Stimulated activated naive CD4-positive, alpha-beta T cell treated with Interleukin-2 at 50 U/mL for 16 hours (primary cell): ENCODE data around the gene LACTB.
A peak's percentile ranks its signal among the peaks of the same experiment; 100 is the strongest.

Source experiments
- DNase-seq: peaks from one replicate; lab custom pipeline; 2025; lab: John Stamatoyannopoulos, UW

Gene LACTB, protein sequence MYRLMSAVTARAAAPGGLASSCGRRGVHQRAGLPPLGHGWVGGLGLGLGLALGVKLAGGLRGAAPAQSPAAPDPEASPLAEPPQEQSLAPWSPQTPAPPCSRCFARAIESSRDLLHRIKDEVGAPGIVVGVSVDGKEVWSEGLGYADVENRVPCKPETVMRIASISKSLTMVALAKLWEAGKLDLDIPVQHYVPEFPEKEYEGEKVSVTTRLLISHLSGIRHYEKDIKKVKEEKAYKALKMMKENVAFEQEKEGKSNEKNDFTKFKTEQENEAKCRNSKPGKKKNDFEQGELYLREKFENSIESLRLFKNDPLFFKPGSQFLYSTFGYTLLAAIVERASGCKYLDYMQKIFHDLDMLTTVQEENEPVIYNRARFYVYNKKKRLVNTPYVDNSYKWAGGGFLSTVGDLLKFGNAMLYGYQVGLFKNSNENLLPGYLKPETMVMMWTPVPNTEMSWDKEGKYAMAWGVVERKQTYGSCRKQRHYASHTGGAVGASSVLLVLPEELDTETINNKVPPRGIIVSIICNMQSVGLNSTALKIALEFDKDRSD

DNA sequence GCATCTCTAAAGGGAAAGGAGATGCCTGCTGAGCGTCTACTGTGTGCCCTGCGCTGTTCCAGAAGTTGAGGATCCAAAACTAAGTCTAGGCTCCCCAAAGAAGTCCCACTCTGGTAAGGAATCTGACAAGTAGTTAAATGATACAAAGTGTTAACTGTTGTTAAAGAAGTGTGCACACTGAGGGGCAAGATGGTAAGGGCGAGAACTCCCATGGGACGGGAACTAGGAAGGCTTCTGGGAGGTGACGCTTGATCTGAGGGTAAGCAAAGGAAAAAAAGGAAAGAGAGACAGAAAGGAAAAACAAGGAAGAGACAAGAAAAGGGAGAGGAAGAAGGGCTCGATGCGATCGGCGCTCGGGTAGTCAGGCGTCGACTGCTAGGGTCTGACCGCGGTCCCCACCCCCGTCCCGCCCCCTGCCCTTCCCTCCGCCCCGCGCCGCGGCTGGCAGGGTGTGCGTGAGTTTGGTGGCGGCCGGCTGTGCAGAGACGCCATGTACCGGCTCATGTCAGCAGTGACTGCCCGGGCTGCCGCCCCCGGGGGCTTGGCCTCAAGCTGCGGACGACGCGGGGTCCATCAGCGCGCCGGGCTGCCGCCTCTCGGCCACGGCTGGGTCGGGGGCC lies at the start of gene LACTB:
TSS of gene LACTB (plus strand) at position 480 of the 620 bp plus-strand sequence. CDS start at position 491, 11 bp downstream.
- DNase-seq = peak; percentile 81

DNA sequence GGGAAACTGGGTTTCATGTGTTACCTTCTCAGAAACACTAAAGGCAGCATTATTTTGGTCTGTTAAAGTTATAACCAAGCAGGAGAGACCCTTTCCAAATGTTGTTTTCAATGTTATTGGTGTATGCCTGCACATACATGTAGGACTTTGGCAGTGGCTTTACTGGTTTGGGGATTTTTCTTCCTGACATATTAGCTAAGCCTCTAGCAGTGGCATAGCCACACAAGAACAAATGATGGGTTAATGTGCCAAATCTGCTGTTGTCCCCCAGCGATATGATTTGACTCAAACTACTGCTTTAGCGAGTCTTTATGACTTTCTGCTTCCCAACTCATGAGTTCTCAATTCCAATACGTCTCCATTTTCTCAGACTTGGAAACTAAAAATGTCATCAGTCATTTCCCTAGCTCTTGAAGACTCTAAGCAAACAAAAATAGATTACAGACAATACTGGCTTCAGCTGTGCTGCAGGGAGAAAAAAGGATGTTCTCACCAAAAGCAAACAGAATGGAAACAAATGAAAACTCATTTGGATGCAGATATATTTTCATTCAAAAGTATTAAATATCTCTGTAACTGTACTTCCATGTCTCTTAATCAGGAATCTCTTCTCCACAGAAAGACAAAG lies 49.5 kb upstream of the LACTB start:
- no peak for DNase-seq

DNA sequence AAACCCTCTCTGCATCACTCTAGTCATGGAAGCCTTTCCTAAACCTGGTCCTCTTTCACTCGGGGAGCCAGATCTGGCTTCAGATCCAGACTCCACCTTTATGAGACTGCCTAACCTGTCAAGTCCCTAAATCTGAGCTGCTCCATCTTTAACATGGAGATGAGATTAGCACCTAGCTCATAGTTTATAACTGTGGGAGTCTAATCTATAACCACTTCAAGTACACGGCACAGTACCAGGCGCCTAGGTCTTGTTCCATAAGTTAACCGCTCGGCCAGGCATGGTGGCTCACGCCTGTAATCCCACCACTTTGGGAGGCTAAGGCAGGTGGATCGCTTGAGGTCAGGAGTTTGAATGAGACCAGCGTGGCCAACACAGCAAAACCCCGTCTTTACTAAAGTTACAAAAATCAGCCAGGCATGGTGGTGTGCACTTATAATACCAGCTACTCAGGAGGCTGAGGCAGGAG lies 48.8 kb upstream of the LACTB start:
- DNase-seq = no peak

DNA sequence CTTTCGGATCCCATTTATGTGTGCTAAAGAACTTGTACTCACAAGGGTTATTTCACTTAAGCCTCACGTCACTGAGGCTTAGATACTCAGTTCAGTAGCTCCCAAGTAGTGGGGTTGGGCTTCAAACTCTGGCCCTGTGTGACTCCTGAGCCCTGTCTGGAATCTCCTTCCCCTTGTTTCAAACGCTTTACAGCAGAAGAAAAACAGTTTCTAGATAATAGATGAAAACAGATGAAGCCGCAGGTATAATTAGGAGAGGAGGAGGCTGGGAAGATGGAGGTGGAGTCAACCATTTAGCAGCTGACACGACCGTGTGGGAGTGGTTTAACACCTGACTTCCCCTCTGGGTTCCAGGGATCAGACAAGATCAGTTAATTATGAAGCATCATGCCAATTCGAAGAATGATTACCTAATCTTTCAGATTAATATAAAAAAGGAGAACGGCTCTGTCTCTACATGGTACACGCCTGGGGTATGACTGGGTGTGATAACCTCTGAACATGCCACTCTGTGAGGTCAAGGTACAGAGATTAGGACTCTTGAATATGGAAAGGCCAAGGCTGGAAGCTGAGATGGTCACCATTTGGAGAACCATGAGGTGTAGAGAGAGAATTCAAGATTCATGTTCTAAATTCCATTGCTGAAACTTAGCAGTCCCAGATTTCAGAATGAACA lies 48.0 kb upstream of the LACTB start:
- no peak for DNase-seq

DNA sequence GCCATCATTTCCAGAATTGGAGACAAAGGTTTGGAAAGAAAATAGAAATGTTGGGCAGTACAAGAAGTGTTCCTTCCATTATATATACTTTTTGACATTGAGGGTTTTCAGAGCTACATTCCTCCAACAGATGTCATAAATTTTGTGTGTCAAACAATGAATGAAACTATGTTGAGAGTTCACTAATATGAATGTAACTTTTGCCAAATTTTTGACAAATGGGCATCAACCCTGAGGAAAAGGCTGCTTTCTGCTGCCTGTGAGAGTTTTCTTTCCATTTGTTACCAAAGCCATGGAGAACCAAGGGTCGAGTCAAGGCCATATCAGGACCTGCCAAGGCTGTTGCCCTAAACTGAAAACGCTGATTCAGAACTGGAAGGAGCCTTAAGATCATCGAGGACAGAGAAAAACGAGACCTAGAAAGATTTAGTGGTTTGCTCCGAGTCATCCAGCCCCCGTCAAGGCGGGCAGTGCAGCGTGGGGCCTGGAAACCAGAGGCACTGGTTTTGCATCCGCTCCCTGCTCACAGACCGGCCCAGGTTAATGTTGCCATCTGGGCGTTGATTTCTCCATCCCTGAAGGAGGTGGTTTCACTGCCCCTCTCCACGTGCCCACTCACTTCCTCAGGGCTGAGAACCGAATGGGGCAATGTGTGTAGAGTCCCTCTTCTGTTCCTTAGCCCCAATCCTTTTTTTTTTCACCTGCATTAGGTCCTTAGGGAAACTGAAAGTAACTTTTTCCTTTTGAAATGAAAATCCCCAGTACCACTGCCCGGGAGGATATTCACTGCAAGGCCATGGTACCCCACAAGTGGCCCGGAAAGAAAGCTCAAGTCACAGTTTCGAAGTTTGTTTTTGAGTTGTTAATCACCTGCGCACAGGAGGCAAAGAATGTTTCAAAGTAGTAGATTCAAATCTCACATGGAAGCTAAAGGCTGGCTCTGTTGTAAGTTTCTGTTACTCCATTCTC lies 46.4 kb upstream of the LACTB start:
- no peak for DNase-seq

DNA sequence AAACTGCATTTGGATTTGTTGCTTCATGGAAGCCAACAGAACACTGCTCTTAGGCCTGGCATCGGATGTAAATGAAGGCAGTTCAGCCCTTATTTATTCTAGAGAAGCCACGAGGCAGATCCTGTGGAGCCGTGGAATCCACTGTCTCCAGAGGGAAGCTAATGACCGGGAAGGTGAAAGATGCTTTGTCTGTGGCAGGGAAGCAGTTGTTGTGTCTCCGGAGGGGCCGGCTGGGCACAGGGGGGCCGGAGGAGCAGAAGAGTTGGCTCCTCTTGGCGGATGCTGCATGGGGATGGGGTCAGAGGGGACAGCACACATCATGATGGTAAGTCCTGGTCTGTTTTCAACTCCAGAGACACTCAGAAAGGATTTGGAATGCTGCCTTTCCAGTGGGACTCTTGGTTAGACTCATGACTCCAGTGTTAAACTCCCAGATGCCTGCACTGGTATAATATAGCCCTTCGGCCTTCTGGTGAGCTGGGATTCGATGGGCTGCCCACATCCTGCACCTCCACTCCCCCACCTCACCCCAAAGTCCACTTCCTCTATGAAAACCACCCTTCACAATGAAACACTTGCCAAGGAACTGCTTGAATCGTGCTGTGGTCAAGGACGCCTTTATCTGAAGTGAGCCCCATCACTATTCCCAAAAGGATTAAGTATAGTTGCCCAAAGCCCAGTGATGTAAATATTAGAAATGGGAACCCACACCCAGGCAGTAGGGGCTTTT lies 45.5 kb upstream of the LACTB start:
- DNase-seq = no peak

DNA sequence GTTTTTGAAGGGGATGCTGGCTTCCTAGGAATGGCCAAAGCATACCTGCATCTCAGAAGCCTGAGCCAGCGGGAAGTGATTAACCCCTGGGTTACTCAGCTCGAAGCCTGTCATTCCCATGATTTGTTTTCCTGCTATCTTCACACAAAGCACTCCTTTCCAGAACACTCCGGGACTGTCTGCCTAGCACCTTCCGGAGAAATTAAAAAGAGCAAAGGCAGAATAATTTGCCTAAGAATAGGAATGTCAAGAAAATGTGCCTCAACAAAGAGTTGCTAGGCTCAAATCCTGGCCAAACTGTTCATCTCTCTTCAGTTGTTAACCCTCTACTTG lies 45.0 kb upstream of the LACTB start:
- no peak for DNase-seq

DNA sequence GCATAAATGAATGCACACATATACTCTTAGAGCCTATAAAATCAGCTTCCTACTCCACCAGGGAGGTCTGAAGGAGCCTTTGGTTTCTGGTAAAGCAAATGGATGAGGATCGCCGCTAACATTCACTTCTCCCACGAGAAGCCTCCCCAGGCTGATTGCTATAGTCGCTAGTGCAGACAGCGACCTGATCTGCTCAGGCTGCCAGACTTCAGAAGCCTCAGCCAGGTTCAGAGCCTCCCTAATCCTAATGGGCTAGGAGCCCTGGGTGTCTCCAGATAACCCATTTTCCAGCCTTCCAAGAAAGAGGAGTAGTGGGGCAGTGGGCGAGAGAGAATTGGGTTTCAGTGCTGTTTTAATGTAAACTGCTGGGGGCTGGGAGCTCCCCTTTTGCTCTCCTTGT lies 43.7 kb upstream of the LACTB start:
- no peak for DNase-seq

DNA sequence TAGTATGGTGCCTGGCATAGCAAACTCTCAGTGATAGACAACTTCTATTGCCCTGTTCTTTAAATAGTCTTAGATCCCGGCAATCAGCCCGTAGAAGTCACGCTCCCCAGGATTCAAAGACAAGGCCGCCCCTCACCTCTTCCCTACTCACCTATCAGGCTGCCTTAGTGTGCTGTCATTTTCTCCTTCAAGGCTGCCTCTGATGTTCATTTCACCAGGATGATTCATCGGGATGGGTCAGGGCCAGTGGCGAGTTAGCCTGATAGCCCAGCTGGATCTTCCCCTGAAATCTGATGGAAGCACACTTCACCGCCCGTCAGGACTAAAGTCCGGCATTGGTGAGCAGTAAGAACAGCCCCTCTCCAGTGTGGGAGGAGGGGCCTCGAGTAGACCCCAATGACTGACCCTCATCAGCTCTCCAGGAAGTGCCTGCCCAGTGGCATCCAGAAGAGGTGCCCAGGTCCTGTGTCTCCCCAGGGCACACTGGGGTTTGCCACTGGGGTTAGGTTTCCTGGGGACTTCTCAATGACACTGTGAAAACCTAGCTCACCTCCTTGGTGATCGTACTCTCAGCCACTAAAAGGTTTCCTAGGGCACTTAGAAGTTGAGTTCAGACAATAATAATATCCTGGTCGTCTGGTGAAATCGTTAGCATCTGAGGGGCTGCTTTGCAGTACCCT lies 41.6 kb upstream of the LACTB start:
- DNase-seq = no peak

DNA sequence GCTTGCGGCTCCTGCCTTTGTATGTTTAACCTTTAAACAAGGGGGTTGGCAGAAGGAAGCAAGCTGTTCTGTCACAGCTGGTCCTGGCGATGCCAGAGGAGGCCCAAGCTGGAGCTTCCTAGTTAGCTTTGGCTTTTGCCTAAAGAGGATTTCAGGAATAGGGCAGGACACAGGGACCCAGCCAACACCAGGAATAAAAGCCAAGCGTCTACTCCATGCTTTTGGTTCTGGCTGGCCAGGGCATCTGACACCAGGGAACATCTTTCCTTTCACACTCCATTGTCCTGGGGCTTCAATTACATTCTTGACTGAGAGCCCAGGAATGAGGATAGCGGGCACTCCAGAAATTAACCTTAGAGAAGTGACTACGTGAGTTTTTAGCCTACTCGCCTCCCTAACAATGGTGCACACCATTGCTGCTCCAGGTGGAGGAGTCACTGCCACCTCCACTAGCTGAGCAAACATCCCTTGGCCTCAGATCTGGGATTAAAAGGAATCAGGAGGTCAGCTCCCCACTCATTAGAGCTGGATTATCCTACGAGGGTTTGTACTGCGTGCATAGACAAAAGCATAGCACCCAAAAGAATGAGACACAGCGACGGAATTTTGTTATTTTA lies 40.9 kb upstream of the LACTB start:
- no peak for DNase-seq

DNA sequence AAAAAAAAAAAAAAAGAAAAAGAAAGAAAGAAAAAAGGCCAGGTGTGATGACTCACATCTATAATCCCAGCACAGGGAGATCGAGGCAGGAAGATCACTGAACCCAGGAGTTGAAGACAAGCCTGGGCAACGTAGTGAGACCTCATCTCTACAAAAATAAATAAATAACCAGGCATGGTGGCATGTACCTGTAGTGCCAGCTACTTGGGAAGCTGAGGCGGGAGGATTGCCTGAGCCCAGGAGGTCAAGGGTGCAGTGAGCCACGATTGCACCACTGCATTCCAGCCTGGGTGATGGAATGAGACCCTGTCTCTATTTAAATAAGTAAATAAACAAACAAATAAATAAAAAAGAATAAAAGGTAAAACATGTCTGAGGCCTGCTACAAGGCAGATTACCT lies 39.3 kb upstream of the LACTB start:
- no peak for DNase-seq

DNA sequence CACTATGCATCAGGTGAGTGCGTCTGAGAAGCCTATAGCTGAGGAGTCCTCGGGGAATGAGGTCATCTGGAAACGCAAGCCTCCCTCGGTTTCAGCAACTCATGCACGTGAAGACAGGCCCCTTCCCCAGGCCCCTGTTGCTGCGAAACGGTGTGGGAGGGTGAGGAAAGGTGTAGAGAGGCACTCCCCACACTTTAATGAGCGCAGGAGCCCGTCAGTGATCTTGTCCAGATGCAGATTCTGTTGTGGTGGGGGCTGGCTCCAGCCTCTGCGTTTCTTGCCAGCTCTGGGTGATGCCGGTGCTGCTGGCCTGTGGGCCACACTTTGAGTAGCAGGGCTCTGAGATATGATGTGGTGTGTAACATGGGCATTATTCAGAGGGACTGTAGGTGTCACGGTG lies 38.6 kb upstream of the LACTB start:
- DNase-seq = no peak

DNA sequence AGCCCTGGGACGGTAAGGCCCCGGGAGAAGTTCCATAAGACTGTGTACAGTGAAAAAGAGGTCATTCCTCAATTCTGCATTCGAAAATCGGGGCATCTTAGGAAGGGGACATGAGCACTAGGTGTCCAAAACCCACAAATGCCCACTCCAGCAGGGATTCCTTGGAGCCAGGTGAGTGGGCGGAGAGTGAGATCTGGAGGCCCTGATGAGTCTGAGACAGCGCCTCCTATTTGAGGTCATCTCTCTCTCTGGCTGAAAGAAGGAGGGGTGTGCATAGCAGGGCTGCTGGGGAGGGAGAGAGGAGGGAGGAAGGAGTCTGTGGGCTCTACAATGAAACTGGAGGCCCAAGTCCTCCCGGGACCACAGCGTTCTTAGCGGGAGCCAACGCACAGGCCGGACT lies 38.1 kb upstream of the LACTB start:
- DNase-seq = no peak

DNA sequence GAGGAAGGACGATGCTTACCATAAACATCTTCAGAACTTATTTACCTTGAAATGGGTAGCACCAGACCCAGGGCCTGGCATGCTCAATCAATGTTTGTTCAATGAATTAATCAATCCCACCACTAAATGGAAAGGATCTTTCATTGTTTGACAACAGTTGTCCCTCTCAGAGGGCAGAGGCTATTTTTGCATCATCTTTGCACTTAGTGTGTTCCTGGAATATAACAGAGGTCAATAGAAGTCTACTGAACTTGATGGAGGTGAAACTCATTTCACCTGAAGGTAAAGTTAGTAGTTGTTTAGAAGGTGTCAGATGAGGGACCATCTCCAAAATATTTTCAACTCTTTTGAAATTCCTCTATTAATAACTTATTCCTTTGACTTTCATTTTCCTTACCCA lies 36.9 kb upstream of the LACTB start:
- no peak for DNase-seq

DNA sequence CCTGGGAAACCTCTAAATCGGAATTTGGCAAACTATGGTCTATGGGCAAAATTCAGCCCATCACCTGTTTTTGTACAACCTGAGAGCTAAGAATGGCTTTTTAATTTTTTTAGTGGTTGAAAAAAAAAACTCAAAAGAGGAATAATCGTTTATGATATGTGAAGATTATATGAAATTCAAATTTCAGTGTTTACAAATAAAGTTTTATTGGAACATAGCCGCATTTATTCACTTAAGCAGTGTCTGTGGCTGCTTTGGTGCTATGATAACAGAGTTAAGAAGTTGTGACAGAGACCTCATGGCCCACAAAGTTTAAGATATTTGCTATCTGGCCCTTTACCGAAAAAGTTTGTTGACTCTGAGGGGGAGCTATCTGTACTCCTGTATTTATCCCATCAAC lies 36.4 kb upstream of the LACTB start:
- no peak for DNase-seq

DNA sequence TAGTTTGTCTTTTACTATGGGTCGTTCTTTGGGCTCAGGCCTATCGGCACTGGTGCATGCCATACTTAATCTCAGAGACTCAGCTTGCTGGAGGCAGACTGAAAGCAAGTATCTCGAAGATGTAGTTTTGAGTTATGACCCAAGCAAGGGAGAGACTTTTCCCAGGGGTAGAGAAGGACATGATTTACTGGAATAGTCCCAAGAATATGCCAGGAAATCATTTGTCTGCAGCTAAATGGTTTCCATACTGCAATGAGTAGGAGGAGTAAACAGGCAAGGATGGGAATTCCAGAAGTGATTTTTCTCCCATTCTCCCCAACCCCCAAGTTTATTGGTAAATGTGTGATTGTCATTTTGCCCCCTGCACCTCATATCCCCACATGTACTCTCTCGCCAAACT lies 35.4 kb upstream of the LACTB start:
- no peak for DNase-seq

DNA sequence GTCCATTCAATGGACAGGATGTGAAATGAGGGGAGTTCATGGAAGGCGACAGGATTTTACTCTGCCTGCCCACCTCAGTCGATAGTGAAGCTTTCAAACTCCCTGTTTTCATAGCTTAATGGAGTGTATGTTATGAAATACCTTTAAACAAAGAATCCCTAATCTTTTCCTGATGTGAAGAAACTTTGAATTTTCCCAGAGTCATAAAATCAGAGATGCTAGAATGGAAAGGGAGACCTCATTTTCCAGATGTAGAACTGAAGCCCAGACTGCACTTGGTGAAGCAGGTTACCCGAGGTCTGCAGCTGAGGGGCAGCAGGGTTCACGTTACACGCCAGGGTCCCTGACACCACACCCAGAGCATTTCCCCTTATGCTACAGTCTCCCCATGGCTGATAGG lies 34.7 kb upstream of the LACTB start:
- DNase-seq = no peak

DNA sequence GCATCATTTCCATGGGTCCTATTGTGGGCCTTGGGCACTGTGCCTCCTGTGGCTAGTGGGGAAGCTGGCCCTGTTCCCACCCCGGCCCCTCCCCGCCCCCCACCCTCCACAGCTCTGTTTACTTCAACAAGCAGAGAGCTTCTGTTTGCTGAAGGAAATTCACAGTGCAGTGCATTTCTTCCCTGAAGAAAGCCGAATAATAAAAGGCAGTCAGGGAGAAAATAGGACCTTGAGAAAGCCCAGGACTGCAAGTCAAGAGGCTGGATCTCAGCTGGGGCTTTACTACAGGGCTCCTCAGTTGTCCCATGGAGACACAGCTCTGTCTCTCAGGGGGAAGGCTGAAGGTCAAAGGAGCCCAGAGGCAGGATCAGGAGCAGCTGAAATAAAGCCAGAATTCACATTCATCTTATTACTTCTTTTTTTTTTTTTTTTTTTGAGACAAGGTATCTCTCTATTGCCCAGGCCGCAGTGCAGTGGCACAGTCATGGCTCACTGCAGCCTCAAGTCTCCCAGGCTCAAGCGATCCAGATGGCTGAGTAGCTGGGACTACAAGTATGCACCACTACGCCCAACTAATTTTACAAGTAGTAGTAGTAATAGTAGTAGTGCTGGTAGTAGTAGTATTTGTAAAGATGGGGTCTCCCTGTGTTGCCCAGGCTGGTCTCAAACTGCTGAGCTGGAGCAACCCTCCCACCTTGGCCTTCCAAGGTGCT lies 33.0 kb upstream of the LACTB start:
- DNase-seq = no peak
